SU-DHL-6 (cell line): ENCODE measurements around the gene CYP26B1.

ENCODE experiments used
- EZH2phosphoT487 ChIP-seq: fragments of 200-600 bp; sonication (generic), shearing (Covaris generic); conservative IDR thresholded peaks from 2 replicates; pipeline ENCODE4 v1.6.1; 2018; ENCODE audit warnings: mild to moderate bottlenecking, antibody characterized with exemption, low read length, moderate library complexity, mixed read lengths
- TF ChIP-seq, protein P1 (sequence below): fragments of 200-600 bp; sonication (generic); IDR thresholded peaks from one replicate; pipeline ENCODE4 v1.5.1; 2017; ENCODE audit warnings: antibody characterized with exemption, mild to moderate bottlenecking, low read length, moderate library complexity; ENCODE audit not compliant: insufficient read depth, poor library complexity, severe bottlenecking

DNA sequence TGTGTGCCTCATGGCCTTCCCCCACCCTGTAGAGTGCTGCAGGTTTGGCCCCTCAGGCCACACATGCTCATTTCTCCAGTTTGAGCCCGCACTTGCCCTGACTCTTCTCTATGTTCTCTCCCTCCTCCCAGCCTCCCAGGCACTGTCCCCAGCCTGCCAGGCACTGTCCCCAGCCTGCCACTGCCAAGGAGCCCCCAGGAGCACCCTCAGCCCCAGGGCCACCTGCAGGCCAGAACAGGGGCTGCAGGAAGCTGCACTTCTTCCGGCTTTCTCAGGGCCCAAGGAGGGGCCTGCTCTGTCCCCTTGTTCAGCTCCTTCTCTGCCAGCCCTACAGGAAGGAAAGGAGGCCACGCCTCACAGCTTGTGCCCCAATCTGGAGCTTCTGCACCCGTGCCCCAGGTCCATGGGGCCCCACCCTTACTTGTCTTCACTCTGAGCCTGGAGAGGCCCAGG, 31.6 kb downstream of the CYP26B1 start:
- TF ChIP-seq, protein P1, sequence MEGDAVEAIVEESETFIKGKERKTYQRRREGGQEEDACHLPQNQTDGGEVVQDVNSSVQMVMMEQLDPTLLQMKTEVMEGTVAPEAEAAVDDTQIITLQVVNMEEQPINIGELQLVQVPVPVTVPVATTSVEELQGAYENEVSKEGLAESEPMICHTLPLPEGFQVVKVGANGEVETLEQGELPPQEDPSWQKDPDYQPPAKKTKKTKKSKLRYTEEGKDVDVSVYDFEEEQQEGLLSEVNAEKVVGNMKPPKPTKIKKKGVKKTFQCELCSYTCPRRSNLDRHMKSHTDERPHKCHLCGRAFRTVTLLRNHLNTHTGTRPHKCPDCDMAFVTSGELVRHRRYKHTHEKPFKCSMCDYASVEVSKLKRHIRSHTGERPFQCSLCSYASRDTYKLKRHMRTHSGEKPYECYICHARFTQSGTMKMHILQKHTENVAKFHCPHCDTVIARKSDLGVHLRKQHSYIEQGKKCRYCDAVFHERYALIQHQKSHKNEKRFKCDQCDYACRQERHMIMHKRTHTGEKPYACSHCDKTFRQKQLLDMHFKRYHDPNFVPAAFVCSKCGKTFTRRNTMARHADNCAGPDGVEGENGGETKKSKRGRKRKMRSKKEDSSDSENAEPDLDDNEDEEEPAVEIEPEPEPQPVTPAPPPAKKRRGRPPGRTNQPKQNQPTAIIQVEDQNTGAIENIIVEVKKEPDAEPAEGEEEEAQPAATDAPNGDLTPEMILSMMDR = no peak
- TF ChIP-seq EZH2phosphoT487 = no peak
